ENCODE results near the gene PPP4R3B. TPM values are rescaled to one million over a fixed set of nuclear protein-coding genes. Genes with fewer than 3 reads are reported as not detected.

The PPP4R3B gene
- 10 to 100 TPM; 70.5 to 80.6 TPM for total RNA-seq

- DNase-seq: peak; percentile 98
- no peak within 1 kb of the TSS for H3K4me3 Mint-ChIP-seq
- H3K27ac Mint-ChIP-seq: no peak within 1 kb of the TSS
- no peak for TF ChIP-seq CTCF (IDR thresholded peaks at IDR 0.05)
- ChIA-PET CTCF (interaction anchor here (0.7 to 1.1 kb wide), 6 partner anchors 8 to 98 kb away, joined by 3 to 5 read pairs (median 3); partner anchors contain the start of gene CFAP36), POLR2A (interaction anchor here (0.6 to 2.3 kb wide), 16 partner anchors 8 to 1031 kb away, joined by 3 to 10 read pairs (median 3); partner anchors contain the start of genes CFAP36, RPS27A and RTN4)
- peak; percentile 90 for ATAC-seq
- no peaks in the 10 kb centered on the region for H3K9me3 Mint-ChIP-seq
- H3K36me3 Mint-ChIP-seq (ENCODE audit: low read depth): peaks cover 40% of the 10 kb centered on the region
- H3K4me1 Mint-ChIP-seq (ENCODE audit: low read depth): peaks cover 49% of the 10 kb centered on the region
- intact Hi-C loops (cut with micrococcal nuclease): loop anchor here (5.0 kb wide), 1 partner anchor 100 kb away; the partner anchor contains the start of gene CFAP36
- no peaks in the 10 kb centered on the region for H3K27me3 Mint-ChIP-seq
These were observed at the start of gene PPP4R3B for GRCh38 chr2:55617175-55618024. PPP4R3B (minus strand) TSS chr2:55617622; CDS start chr2:55617285, 337 bp downstream.

GRCh38 chr2:55653255-55653654 is 35.8 kb upstream of the PPP4R3B start:
- intact Hi-C loops (cut with micrococcal nuclease): no loop called here
- CTCF ChIA-PET: no interaction called here
- POLR2A ChIA-PET: no interaction called here

DNA sequence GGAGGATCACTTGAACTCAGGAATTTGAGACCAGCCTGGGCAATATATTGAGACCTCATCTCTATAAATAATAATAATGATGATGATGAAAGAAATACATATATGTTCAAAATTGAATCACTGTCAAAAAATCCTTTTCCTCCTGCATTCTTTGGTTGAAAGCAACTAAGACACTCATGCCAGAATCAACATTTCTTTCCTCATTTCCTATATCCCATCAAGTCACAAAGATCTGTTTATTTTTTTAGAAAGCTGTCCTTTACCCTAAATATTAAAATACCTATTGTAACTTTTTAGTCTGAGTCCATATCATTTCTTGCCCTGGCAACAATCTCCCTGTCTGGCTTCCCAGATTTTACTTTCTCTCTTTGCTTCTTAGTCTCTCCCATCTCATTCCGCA is 31.8 kb upstream of the PPP4R3B start:
- Mint-ChIP-seq H3K4me3 (no peak overlapping the region), H3K4me1 (ENCODE audit: low read depth) (no peaks in the 10 kb centered on the region), H3K9me3 (no peaks in the 10 kb centered on the region), H3K27me3 (no peaks in the 10 kb centered on the region), H3K36me3 (ENCODE audit: low read depth) (peaks cover 37% of the 10 kb centered on the region), H3K27ac (no peak overlapping the region)
- no peak for TF ChIP-seq CTCF (IDR thresholded peaks at IDR 0.05)
- CTCF ChIA-PET: interaction anchor here (0.8 kb wide), 1 partner anchor 17 kb away, joined by 3 read pairs; no protein-coding TSS in a partner anchor
- DNase-seq: no peak
- no peak for ATAC-seq
- intact Hi-C loops (cut with micrococcal nuclease): no loop called here
- POLR2A ChIA-PET: no interaction called here

More at GRCh38 chr2:55653255-55653654, 35.8 kb upstream of the PPP4R3B start:
- no peak for TF ChIP-seq CTCF (IDR thresholded peaks at IDR 0.05)
- H3K9me3 Mint-ChIP-seq: no peaks in the 10 kb centered on the region
- H3K27ac Mint-ChIP-seq: no peak overlapping the region
- H3K27me3 Mint-ChIP-seq: no peaks in the 10 kb centered on the region
- H3K4me1 Mint-ChIP-seq (ENCODE audit: low read depth): no peaks in the 10 kb centered on the region
- no peak overlapping the region for H3K4me3 Mint-ChIP-seq
- H3K36me3 Mint-ChIP-seq (ENCODE audit: low read depth): peaks cover 46% of the 10 kb centered on the region
- DNase-seq (no peak), ATAC-seq (no peak)

GRCh38 chr2:55636831-55637230 is 19.4 kb upstream of the PPP4R3B start:
- Mint-ChIP-seq H3K4me1 (ENCODE audit: low read depth) (no peaks in the 10 kb centered on the region), H3K9me3 (no peaks in the 10 kb centered on the region), H3K27ac (no peak overlapping the region), H3K36me3 (ENCODE audit: low read depth) (peaks cover 32% of the 10 kb centered on the region), H3K27me3 (no peaks in the 10 kb centered on the region), H3K4me3 (no peak overlapping the region)
- no peak for ATAC-seq
- no peak for DNase-seq
- ChIA-PET POLR2A (no interaction called here), CTCF (interaction anchor here (1.0 kb wide), 1 partner anchor 81 kb away, joined by 3 read pairs; no protein-coding TSS in a partner anchor)
- TF ChIP-seq CTCF (IDR thresholded peaks at IDR 0.05): no peak
- intact Hi-C loops (cut with micrococcal nuclease): no loop called here

GRCh38 chr2:55628931-55629330 is 11.5 kb upstream of the PPP4R3B start:
- Mint-ChIP-seq H3K27me3 (no peaks in the 10 kb centered on the region), H3K9me3 (no peaks in the 10 kb centered on the region), H3K36me3 (ENCODE audit: low read depth) (peaks cover 41% of the 10 kb centered on the region), H3K27ac (no peak overlapping the region), H3K4me3 (no peak overlapping the region), H3K4me1 (ENCODE audit: low read depth) (peaks cover 31% of the 10 kb centered on the region)
- POLR2A ChIA-PET: no interaction called here
- intact Hi-C loops (cut with micrococcal nuclease): no loop called here
- CTCF ChIA-PET: no interaction called here
- ATAC-seq (no peak), DNase-seq (no peak)
- no peak for TF ChIP-seq CTCF (IDR thresholded peaks at IDR 0.05)
